NCI-H345 (cell line): Measurements from ENCODE around the gene SCN9A.

Experiments
- DNase-seq: peaks from one replicate; lab custom pipeline; 2025; lab: John Stamatoyannopoulos, UW

Gene SCN9A

DNA sequence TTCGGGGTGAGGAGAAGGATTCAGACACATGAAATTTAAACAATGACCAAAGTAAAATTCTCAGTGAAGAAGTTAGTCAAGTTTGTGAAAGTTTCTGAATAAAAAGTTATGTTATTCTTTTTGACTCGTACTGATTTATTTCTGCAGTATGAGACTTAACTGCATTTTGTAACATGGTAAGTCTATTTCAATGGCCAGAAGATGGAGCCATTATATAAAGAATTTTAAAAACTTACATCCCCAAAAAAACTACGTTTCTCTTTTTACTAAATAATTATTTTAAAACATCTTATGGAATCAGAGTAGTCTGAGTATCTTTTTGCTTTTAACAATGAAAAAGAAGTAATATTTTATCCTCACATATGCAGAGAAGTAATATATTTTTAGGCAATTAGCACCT, 196.5 kb downstream of the SCN9A start:
- DNase-seq: no peak

DNA sequence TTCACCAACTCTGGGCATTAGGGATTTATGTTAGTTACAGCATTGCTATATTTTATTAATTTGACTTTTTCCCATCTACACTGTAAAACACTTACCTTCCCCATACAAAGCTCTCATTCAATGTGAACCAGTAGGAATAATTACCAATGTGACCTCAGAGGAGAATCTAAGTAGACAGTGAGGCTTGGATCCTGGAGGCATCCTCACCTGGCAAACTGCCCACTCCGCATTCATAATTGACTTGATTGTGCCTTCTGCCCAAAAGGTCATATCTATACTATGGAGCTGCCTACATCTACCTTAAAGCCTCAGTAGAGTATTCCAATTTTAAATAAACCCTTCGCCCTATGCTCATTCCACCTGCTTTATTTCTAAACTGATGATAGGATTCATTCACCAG, 202.5 kb downstream of the SCN9A start:
- DNase-seq: peak; percentile 12

DNA sequence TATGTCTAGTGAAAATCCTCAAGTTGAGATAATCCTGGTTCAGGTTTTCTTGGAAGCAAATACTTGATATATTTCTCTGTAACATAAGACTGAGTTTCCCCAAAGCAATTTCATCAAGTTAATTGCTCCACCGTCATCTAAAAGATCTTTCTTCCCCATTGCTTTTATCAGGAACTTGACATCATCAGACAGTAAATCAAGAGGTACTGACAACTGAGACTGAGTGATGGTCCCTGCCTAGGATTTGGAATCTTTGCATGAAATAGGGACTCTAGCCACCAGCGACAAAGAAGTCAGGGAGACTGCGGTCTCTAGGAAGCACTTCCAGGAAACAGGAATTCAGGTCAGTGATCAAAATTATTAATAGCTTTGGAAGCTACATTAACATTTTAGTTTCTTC, 204.5 kb downstream of the SCN9A start:
- no peak for DNase-seq

DNA sequence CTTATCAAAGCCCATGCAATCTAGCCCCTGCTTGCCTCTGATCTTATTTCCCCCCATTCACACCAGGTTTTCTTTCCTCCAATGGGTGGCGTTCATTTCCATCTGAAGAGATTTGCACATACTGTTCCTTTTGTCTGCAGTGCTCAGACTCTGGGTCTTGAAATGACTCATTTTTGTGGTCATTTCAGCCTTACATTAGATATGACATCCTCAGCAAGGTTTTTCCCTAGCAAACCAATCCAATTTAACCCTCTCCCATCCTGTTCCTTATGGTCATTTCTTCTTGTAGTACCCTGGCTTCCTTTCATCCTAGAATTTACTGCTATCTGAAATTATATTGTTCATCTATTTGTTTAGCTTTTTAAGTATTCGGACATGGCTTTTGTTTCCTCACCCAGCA, 205.4 kb downstream of the SCN9A start:
- DNase-seq: no peak

DNA sequence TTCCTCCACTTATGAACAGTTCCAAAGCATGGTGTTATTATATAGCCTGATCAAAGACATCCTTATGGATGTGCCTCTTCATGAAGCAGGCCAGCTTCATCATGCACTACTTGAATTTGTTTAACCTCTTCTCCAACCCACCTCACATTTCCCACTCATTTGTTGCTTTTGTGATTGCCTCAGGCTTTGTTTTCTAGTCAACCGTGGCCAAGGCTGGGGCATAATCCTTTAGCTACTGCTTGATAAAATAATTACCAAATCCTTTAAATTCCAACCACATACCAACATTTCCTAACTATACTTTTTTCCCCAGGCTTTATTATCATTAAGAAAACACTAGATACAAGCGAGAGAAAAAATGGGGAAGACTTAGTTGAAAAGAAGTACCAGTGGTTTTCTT, 208.3 kb downstream of the SCN9A start:
- no peak for DNase-seq

DNA sequence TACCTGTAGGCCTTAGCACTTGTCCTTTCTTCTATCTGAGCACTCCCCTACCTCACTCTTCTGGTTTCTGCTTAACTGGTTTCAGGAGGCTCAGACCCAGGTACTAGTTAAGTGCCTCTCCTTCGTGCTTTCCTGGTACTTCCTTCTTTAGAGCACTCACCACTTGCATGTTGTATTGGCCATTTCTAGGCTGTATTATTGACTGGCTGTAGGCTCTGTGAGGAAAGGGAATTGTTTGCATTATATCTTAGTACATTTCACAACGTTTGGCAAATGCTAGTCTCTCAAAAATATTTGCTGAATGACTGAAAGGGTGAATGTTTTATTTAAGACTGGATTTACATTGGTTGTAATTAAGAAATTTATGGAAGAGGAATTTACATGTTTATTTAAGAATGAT, 212.0 kb downstream of the SCN9A start:
- no peak for DNase-seq

DNA sequence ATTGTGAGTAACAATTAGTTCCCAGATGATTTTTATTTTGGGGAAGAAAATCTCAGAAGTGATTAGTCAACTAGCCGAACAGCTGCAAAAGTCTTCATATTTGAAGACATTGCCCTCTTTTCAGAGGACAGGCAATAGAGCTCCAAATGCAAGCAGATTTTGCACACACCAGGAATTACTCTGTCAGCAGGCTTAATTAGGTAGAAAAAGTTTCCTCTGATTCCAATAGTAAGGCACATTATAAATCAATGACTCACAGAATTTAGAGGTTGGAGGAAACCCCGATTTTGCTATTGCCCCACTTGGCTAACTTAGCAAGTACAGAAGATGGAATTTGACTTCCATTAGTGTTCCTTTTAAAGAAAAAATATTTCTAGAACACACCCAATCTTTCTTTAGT, 217.2 kb downstream of the SCN9A start:
- no peak for DNase-seq

DNA sequence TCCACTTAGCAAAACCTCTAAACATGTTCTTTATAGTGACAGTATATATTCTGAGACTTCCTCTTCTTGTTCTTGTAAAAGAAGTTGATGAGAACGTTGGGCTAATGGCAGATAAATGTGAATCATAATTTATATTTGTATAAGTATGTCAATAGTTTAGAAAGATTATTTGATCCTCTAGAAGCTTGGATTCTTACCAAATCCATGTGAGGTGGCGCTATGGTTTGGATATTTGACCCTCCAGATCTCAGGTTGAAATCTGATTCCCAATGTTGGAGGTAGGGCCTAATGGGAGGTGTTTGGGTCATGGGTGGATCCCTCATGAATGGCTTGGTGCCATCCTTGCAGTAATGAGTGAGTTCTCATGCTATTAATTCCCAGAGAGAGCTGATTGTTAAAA, 218.2 kb downstream of the SCN9A start:
- no peak for DNase-seq

DNA sequence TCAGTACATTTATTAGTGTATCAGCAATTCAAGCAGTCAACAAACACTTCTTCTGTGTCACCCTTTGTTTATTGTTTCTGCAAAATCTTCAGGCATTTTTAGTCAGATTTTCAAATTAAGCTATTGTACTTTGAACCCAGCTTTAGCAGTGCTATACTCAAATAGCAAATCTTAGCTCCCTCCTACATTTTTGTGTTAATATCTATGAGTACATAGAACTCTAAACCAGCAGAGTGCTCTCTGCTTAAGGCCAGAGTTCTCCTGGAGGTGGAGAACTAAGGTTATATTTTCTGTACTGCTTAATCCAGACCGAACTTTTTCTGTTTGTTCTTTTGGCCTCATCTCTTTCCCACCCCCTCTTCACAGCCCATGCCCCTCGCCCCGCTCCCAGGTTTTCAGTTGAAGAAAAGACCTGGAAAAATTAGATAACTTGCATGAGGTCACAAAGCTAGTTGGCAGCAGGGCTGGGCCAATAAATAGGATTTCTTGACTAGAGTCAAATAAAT, 218.7 kb downstream of the SCN9A start:
- DNase-seq: no peak

DNA sequence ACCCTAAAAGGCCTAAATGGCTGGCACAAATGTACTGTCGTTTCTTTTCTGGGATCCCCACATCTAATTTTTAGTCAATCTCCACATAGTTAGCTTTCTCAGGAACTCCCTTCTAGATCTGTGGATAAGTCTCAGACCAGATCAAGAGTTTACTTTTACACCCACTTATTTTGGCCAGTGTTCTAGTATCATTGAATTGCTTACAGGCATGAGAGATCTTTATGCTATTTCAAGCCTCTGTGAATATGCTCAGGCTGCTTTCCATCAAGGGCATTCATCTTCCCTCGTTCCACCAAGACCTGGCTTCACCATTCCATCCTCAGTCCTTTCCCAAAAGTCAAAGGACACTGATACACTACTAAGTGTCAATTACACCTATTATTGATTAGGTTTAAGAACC, 220.2 kb downstream of the SCN9A start:
- no peak for DNase-seq

DNA sequence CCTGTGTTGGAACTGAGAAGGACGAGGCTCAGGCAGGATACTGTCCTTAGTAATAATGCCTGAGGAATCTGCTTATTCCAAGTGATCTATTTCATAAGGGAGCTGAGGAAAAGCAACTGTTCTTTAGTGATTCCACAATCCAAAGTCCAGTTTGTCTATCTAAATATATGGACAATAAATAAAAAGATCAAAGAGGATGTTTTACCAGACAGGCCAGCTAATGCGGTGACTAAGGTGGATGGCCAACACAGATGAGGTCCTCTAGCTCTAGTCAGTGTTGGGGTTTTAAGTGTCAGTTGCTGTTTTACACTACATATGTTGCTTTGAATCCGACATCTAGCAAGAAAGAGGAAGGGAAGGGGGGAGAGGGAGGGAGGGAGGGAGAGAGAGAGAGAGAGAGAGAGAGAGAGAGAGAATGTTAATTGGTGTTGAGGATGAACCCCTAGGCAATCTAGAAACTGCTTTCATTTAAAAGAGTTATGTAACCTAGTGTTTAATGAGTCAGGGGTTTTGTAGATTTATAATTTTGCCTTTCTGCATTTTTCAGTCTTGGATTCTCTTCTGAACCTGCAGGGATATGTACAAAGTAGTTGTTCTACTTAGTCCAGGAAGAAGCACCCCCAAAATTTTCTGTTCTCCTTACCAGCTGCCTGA, 220.9 kb downstream of the SCN9A start:
- no peak for DNase-seq

DNA sequence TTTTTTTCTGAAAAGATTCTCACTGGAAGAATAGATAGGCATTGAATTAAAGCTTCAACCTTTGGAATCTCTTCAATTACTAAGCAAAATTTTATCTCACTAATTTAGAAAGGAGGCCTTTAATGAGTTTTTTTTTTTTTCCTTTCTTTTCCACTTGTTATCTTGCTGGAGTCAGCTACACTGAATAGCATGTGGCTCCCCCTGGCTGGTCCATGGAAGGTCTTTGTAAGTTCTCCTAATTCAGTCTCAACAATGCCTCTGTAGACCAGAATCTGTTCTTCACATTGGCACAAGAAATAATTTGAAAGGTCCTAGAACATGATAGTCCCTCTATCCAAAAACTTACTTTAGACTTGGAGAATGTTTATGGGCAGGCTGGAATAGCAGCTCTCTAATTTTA, 223.7 kb downstream of the SCN9A start:
- no peak for DNase-seq

DNA sequence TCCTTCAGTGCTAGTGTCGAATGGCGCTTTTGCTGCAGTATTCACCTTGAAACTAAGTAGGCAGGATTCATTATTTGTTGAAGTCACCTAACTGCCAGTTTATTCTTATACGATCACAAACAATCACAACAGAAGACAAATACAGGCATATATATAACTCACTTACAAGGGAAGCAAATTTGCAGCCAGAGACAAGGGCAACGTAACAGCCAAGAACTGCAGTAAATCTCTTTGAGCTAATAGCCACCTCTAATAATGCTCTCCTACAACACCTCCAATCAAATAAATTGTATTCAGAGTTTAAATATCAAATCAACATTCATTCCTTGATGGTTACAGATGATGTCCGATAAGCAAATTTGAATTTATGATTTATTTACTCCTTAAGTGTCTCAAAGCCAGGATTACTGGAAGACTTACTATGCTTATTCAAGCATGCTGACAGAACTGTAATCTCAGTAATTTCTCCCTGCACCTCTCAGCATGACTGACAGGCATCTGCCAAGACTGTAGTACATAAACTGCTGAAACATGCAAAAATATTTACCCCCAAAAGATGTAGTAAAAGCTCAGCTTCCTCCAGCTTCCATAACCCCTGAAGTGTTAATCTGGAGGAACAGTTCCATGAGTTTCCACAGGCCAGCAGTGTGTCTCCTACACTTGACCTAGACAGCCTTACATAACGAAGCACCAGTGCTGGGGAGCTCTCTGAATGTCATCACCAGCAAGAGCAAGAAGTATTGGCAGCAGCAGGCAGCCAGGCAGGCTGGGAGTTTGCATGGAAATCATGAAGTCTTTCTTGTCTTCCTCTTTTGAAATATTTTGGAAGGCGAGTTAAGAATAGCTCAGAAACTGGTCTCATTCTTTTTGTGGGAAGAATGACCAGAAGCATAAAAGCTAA, 227.0 kb downstream of the SCN9A start:
- no peak for DNase-seq

DNA sequence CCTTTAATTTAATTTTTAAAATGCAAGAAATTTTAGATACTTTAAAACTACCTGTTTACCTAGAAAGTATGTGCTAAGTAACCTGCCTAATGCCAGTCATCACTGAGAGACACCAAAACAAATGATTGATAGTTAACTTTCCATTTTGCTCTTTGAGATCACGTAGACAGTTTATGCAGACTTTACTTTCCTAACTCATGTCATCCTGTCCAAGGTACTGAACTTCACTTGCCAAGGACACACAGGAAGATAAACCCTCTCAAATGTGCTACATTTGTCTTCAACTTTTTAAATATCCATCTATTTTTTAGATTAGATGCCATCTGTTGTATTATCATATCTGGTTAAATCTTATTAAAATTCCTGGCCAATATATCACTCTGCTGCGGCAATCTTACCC, 227.9 kb downstream of the SCN9A start:
- DNase-seq: no peak
